Aorta (tissue), 5 donors: Measurements from ENCODE around the gene CCDC142. TPM values are rescaled to one million over a fixed set of nuclear protein-coding genes. Genes with fewer than 3 reads are reported as not detected.
"Not testable (repeated sequence)": the region's sequence is repeated elsewhere in the genome, so short reads cannot be mapped to it uniquely, and the experiment has no call there.

ENCODE experiments used
- ATAC-seq: fragments of 200-7000 bp; cut with Tn5 transposase; one replicate; pipeline ENCODE4 v1.9.1; 2022; ENCODE audit warnings: moderate library complexity; ENCODE audit not compliant: low FRiP score
- DNase-seq, 2 donors: peaks; one replicate each; pipeline ENCODE4 v3.0.0-alpha.2; 2020
- H3K27ac ChIP-seq, 2 donors: one replicate each; pipeline ENCODE4 v1.5.1; 2013; ENCODE audit warnings: low read length in 2 of 2, mild to moderate bottlenecking in 2 of 2, moderate library complexity in 2 of 2, control low read depth in 1 of 2, inconsistent platforms in 1 of 2, low read depth in 1 of 2
- H3K27me3 ChIP-seq, 2 donors: one replicate each; pipeline ENCODE4 v1.6.1; 2013; ENCODE audit warnings: control low read depth in 1 of 2, low read length in 1 of 2, mild to moderate bottlenecking in 1 of 2, moderate library complexity in 1 of 2; ENCODE audit not compliant: insufficient read depth in 2 of 2, control insufficient read depth in 1 of 2
- H3K36me3 ChIP-seq, 2 donors: one replicate each; pipeline ENCODE4 v1.6.1; 2013; ENCODE audit warnings: control low read depth in 1 of 2, low read length in 1 of 2, mild to moderate bottlenecking in 1 of 2; ENCODE audit not compliant: insufficient read depth in 2 of 2, control insufficient read depth in 1 of 2
- H3K4me1 ChIP-seq, 2 donors: one replicate each; pipeline ENCODE4 v1.6.1; 2013; ENCODE audit warnings: low read length in 2 of 2, control low read depth in 1 of 2, mild to moderate bottlenecking in 1 of 2, moderate library complexity in 1 of 2; ENCODE audit not compliant: insufficient read depth in 2 of 2, control insufficient read depth in 1 of 2
- H3K4me3 ChIP-seq, 2 donors: one replicate each; pipeline ENCODE4 v1.5.1; 2013; ENCODE audit warnings: low read length in 2 of 2, control low read depth in 1 of 2, mild to moderate bottlenecking in 1 of 2
- H3K9me3 ChIP-seq: one replicate; pipeline ENCODE4 v1.6.1; 2013; ENCODE audit warnings: mild to moderate bottlenecking, low read length; ENCODE audit not compliant: control insufficient read depth
- WGBS, 2 donors: extraction: QIAGEN DNeasy Blood & Tissue Kit; methylation state at CpG; one replicate each; pipeline ENCODE4 v1.1.7; 2013; 5-methylcytosine and 5-hydroxymethylcytosine counted together
- intact Hi-C, 2 donors: fragments of 100-400 bp; cut with DNase I; formaldehyde crosslinking; loops; one replicate each; pipeline versions ENCODE4 v1.14.2 to v1.15.0; 2022
- polyA plus RNA-seq, 2 donors: library from polyadenylated mRNA; stranded (reverse); fragments of 200-250 nt; gene quantifications; one replicate each; pipeline ENCODE4 v1.2.3, GENCODE V29; 2013
- total RNA-seq, 2 donors: library from RNA; stranded (reverse); fragmentation: NEBNext Ultra II Directional; extraction: Animal tissue kit (Norgen Biotek cat#: 25700); gene quantifications; one replicate each; pipeline ENCODE4 v1.2.1, GENCODE V29; 2021
- donor health status: healthy with polysubstance abuse.
- donor health status: Bipolar disorder and iron deficiency.
- donor health status: DM: no; HTN: no; CAD: no.
- donor health status: DM: no; HTN: no; CAD: no.
- donor health status: DM: yes; HTN: yes; CAD: no.

Gene CCDC142
- total and polyA plus RNA-seq, 4 donors = 3.4 to 26.0 (median 12.7) TPM

GRCh38 chr2:74491648-74492544 is 9.1 kb upstream of the CCDC142 start:
- Histone ChIP-seq H3K4me1 (no peaks in the 10 kb centered on the region), H3K27me3 (no peaks in the 10 kb centered on the region), H3K4me3 (no peak overlapping the region), H3K27ac (no peak overlapping the region), H3K36me3 (peaks cover 0 to 13% of the 10 kb centered on the region in 2 donors), H3K9me3 (no peaks in the 10 kb centered on the region)
- ATAC-seq (no peak), DNase-seq (peak in 1 of 2 donors; percentile 20)
- intact Hi-C loops = no loop called here
- WGBS, 2 donors = 91 to 98% methylated on average over 12 of the region's 12 CpGs

DNA sequence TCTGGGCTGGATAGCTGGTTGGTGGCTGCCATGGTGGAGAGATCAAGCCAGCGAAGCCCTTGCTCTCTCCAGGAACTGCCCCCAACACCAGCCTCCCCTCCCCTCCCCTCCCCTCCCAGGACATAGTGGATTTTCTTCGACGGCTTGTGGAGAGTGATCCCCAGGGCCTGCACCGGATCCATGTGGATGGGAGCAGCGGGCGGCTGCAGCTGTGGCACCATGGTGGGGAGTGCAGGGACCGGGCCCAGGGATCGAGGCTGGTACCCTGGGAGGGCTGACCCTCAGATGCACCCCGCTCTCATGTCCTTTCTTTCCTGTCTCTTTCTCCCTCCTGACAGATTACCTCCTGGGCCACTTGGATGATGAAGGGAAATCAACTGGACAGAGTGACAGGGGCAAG is 7.1 kb upstream of the CCDC142 start:
- Histone ChIP-seq H3K4me1 (no peaks in the 10 kb centered on the region), H3K36me3 (peaks cover 0 to 13% of the 10 kb centered on the region in 2 donors), H3K4me3 (no peak overlapping the region), H3K27me3 (no peaks in the 10 kb centered on the region), H3K9me3 (no peaks in the 10 kb centered on the region), H3K27ac (no peak overlapping the region)
- DNase-seq (peak in 1 of 2 donors; percentile 11), ATAC-seq (no peak)
- 94 to 96% methylated on average over 9 of the region's 9 CpGs for WGBS, 2 donors
- intact Hi-C loops = no loop called here

- H3K36me3 ChIP-seq = peaks cover 0 to 13% of the 10 kb centered on the region in 2 donors
Measured at GRCh38 chr2:74488643-74489481, 6.1 kb upstream of the CCDC142 start.

GRCh38 chr2:74486141-74486540 is 3.3 kb upstream of the CCDC142 start:
- H3K4me3 ChIP-seq = no peak overlapping the region
- no peaks in the 10 kb centered on the region for H3K27me3 ChIP-seq
- no peak for ATAC-seq
- no peak overlapping the region for H3K27ac ChIP-seq
- H3K36me3 ChIP-seq = peaks cover 0 to 8% of the 10 kb centered on the region in 2 donors
- peak in 1 of 2 donors; percentile 19 for DNase-seq
- intact Hi-C loops = no loop called here
- no peaks in the 10 kb centered on the region for H3K9me3 ChIP-seq
- H3K4me1 ChIP-seq = peaks cover 0 to 3% of the 10 kb centered on the region in 2 donors
- WGBS, 2 donors = 92 to 96% methylated on average over 2 of the region's 2 CpGs

More at GRCh38 chr2:74488643-74489481, 6.1 kb upstream of the CCDC142 start:
- H3K27me3 ChIP-seq = no peaks in the 10 kb centered on the region
- DNase-seq (peak in 1 of 2 donors; percentile 6), ATAC-seq (no peak)
- intact Hi-C loops = no loop called here
- 89 to 90% methylated on average over 9 of the region's 9 CpGs for WGBS, 2 donors
- no peaks in the 10 kb centered on the region for H3K9me3 ChIP-seq
- no peaks in the 10 kb centered on the region for H3K4me1 ChIP-seq
- no peak overlapping the region for H3K4me3 ChIP-seq
- H3K27ac ChIP-seq = no peak overlapping the region

DNA sequence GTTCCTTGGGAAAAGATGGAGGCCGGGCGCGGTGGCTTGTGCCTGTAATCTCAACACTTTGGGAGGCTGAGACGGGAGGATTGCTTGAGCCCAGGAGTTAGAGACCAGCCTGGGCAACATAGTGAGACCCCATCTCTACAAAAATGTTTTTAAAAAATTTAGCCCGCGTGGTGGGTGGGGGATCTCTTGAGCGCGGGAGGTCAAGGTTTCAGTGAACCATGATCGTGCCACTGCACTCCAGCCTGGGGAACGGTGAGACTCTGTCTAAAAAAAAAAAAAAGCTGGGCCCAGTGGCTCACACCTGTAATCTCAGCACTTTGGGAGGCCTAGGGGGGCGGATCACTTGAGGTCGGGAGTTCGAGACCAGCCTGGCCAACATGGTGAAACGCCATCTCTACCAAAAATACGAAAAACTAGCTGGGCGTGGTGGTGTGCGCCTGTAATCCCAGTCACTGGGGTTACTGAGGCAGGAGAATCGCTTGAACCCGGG is 922 bp upstream of the CCDC142 start:
- H3K27ac ChIP-seq, H3K4me1 ChIP-seq, H3K9me3 ChIP-seq, ATAC-seq, H3K36me3 ChIP-seq, H3K27me3 ChIP-seq: not testable (repeated sequence)
- WGBS, 2 donors = 69 to 76% methylated on average over 19 of the region's 19 CpGs
- DNase-seq = peak in 1 of 2 donors; percentile 37
- peak overlapping the region; percentile 7 to 50 for H3K4me3 ChIP-seq
- intact Hi-C loops = loop anchor here (1.0 to 2.0 kb wide), 4 partner anchors 29 to 105 kb away; partner anchors contain the start of genes INO80B (in 2 of the 2), AUP1 (in 1 of the 2) and HTRA2 (in 1 of the 2)

- intact Hi-C loops = loop anchor here (2.0 kb wide), 1 partner anchor 27 kb away; the partner anchor contains the start of gene INO80B (in 2 of the 2)
- ATAC-seq = peak; percentile 83
- peak overlapping the region; percentile 50 to 62 for H3K4me3 ChIP-seq
- H3K27me3 ChIP-seq = no peaks in the 10 kb centered on the region
- peak; percentile 83 to 87 for DNase-seq
- no peaks in the 10 kb centered on the region for H3K9me3 ChIP-seq
- H3K27ac ChIP-seq = peak overlapping the region in 1 of 2 donors; percentile 53
- H3K4me1 ChIP-seq = peaks cover 0 to 3% of the 10 kb centered on the region in 2 donors
- WGBS, 2 donors = 1% methylated on average over 75 to 80 of the region's 80 CpGs
- no peaks in the 10 kb centered on the region for H3K36me3 ChIP-seq
Measured at GRCh38 chr2:74481961-74482800, 617 bp downstream of the CCDC142 start.

DNA sequence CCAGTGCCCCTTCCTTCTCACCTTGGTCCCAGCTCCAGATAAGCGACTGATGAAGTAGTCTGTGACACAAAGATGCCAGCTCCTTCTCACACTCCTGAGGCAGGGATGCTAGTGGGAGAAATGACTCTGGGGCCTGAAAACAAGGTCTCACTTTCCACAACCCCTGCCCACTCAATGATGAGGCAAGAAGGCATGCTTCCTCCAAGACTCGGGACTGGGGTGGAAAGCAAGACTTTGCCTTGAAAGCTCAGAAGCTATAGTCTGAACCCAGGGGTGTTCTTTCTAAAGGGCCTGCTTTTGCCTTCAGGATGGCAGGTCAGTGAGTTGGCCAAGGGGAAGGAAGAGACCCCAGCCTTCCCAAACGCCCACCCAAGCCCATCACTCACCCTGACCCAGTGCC is 1.4 kb downstream of the CCDC142 start:
- WGBS, 2 donors = 43 to 44% methylated on average over 3 of the region's 3 CpGs
- no peak for ATAC-seq
- Histone ChIP-seq H3K27ac (no peak overlapping the region), H3K9me3 (no peaks in the 10 kb centered on the region), H3K4me3 (peak overlapping the region; percentile 50 to 62), H3K36me3 (no peaks in the 10 kb centered on the region), H3K27me3 (no peaks in the 10 kb centered on the region), H3K4me1 (peaks cover 0 to 3% of the 10 kb centered on the region in 2 donors)
- intact Hi-C loops = no loop called here
- peak in 1 of 2 donors; percentile 12 for DNase-seq

GRCh38 chr2:74474899-74475298 is 7.9 kb downstream of the CCDC142 start:
- H3K27me3 ChIP-seq = no peaks in the 10 kb centered on the region
- DNase-seq (peak; percentile 33 to 51), ATAC-seq (no peak)
- 84 to 88% methylated on average over 5 of the region's 5 CpGs for WGBS, 2 donors
- no peak overlapping the region for H3K4me3 ChIP-seq
- intact Hi-C loops = no loop called here
- H3K9me3 ChIP-seq = no peaks in the 10 kb centered on the region
- H3K36me3 ChIP-seq = peaks cover 0 to 2% of the 10 kb centered on the region in 2 donors
- no peak overlapping the region for H3K27ac ChIP-seq
- H3K4me1 ChIP-seq = no peaks in the 10 kb centered on the region
